A673 (cell line): ENCODE data around the gene ACCS. TPM values are rescaled to one million over a fixed set of nuclear protein-coding genes. Genes with fewer than 3 reads are reported as not detected.

Experiments
- BruUV-seq: library from RNA; stranded (reverse); fragments of 400-500 nt; replicated peaks from 2 replicates; lab custom pipeline; 2021; lab: Mats Ljungman, UMichigan
- CTCF ChIA-PET: fragments of 300-600 bp; sonication (Branson Sonifier 250); formaldehyde crosslinking; loops from one replicate; lab custom pipeline; 2022; ENCODE audit warnings: antibody characterized with exemption; lab: Charles Lee
- POLR2A ChIA-PET: fragments of 300-600 bp; sonication (Branson Sonifier 250); formaldehyde crosslinking; loops from one replicate; lab custom pipeline; 2022; ENCODE audit warnings: antibody characterized with exemption; ENCODE audit not compliant: low non-redundant PET; lab: Charles Lee
- DNase-seq: peaks from one replicate; pipeline ENCODE4 v3.0.0-alpha.2; 2015; ENCODE audit warnings: low spot score
- H3K27ac ChIP-seq: fragments of 200-600 bp; sonication (generic); 2 replicates; pipeline ENCODE4 v1.5.1; 2016; ENCODE audit warnings: mixed run types, low read depth, mild to moderate bottlenecking, mixed read lengths, antibody characterized with exemption, low read length; ENCODE audit not compliant: poor library complexity, severe bottlenecking
- H3K27me3 ChIP-seq: fragments of 200-600 bp; sonication (generic); replicated peaks from 2 replicates; pipeline ENCODE4 v1.6.1; 2017; ENCODE audit warnings: mixed run types, low read depth, mild to moderate bottlenecking, mixed read lengths, antibody characterized with exemption, low read length; ENCODE audit not compliant: insufficient read depth, poor library complexity
- H3K36me3 ChIP-seq: fragments of 200-600 bp; sonication (generic); 2 replicates; pipeline ENCODE4 v1.6.1; 2016; ENCODE audit warnings: mixed run types, mild to moderate bottlenecking, mixed read lengths, antibody characterized with exemption, low read length; ENCODE audit not compliant: insufficient read depth, poor library complexity, severe bottlenecking
- H3K4me1 ChIP-seq: fragments of 200-600 bp; sonication (generic); 2 replicates; pipeline ENCODE4 v1.6.1; 2017; ENCODE audit warnings: mixed run types, mild to moderate bottlenecking, mixed read lengths, antibody characterized with exemption, low read length; ENCODE audit not compliant: insufficient read depth, poor library complexity, severe bottlenecking
- H3K4me3 ChIP-seq: fragments of 200-600 bp; sonication (generic); 2 replicates; pipeline ENCODE4 v1.5.1; 2016; ENCODE audit warnings: low read depth, mixed run types, mild to moderate bottlenecking, mixed read lengths, low read length; ENCODE audit not compliant: poor library complexity, severe bottlenecking
- H3K9me3 ChIP-seq: fragments of 200-600 bp; sonication (generic); 2 replicates; pipeline ENCODE4 v1.6.1; 2016; ENCODE audit warnings: mixed run types, low read depth, mild to moderate bottlenecking, mixed read lengths, antibody characterized with exemption, low read length; ENCODE audit not compliant: poor library complexity, severe bottlenecking
- CTCF ChIP-seq: fragments of 300-800, 200-600 bp; sonication (generic); conservative IDR thresholded peaks from 2 replicates; pipeline ENCODE4 v1.5.1; 2017; ENCODE audit warnings: low read depth, mild to moderate bottlenecking, antibody characterized with exemption, low read length, moderate library complexity, mixed read lengths
- EZH2 ChIP-seq: fragments of 200-600 bp; sonication (generic); IDR thresholded peaks from 2 replicates; pipeline ENCODE4 v1.6.1; 2017; ENCODE audit warnings: borderline replicate concordance, low read depth, mild to moderate bottlenecking, mixed read lengths, antibody characterized with exemption, low read length; ENCODE audit not compliant: poor library complexity, severe bottlenecking
- intact Hi-C: fragments of 100-400 bp; cut with micrococcal nuclease; formaldehyde crosslinking; loops from one replicate; pipeline ENCODE4 v1.10.0; 2022; ENCODE audit not compliant: unreplicated experiment
- total RNA-seq: library from RNA; stranded (reverse); gene quantifications from 2 replicates; pipeline ENCODE4 v1.2.3, GENCODE V29; 2021

The ACCS gene
- total RNA-seq, 1 experiment from 2014 or later = 28.4 TPM

- DNase-seq = peak; percentile 94
- ChIA-PET CTCF (interaction anchor here (0.6 to 1.7 kb wide), 7 partner anchors 20 to 530 kb away, joined by 3 to 8 read pairs (median 5); no protein-coding TSS in a partner anchor), POLR2A (interaction anchor here (0.5 kb wide), 1 partner anchor 573 kb away, joined by 4 read pairs; no protein-coding TSS in a partner anchor)
- no peaks in the 10 kb centered on the region for H3K9me3 ChIP-seq
- no peak overlapping the region for H3K27ac ChIP-seq
- no peaks in the 10 kb centered on the region for H3K36me3 ChIP-seq
- H3K4me1 ChIP-seq = no peaks in the 10 kb centered on the region
- H3K27me3 ChIP-seq = no peaks in the 10 kb centered on the region
- TF ChIP-seq CTCF (peak; percentile 100), EZH2 (no peak)
- BruUV-seq = no TSS peak
- no peak overlapping the region for H3K4me3 ChIP-seq
- intact Hi-C loops = loop anchor here (1.0 to 2.0 kb wide), 2 partner anchors 94 to 147 kb away; partner anchors contain the start of gene C11orf96
Observed at GRCh38 chr11:44036811-44037657, 29.0 kb upstream of the ACCS start.

GRCh38 chr11:44037658-44037998 lies 28.4 kb upstream of the ACCS start:
- intact Hi-C loops = loop anchor here (1.0 to 2.0 kb wide), 2 partner anchors 95 to 147 kb away; partner anchors contain the start of gene C11orf96
- ChIA-PET POLR2A (no interaction called here), CTCF (interaction anchor here (0.9 to 1.7 kb wide), 5 partner anchors 20 to 189 kb away, joined by 3 to 8 read pairs (median 5); no protein-coding TSS in a partner anchor)
- H3K27ac ChIP-seq = no peak overlapping the region
- BruUV-seq = no TSS peak
- no peak for TF ChIP-seq CTCF
- TF ChIP-seq EZH2 = no peak
- no peaks in the 10 kb centered on the region for H3K36me3 ChIP-seq
- DNase-seq = no peak
- H3K4me1 ChIP-seq = no peaks in the 10 kb centered on the region
- no peaks in the 10 kb centered on the region for H3K9me3 ChIP-seq
- H3K4me3 ChIP-seq = no peak overlapping the region
- no peaks in the 10 kb centered on the region for H3K27me3 ChIP-seq

GRCh38 chr11:44043157-44043556 lies 22.9 kb upstream of the ACCS start:
- H3K27me3 ChIP-seq = peaks cover 3% of the 10 kb centered on the region
- ChIA-PET CTCF (interaction anchor here (0.6 kb wide), 1 partner anchor 22 kb away, joined by 6 read pairs; no protein-coding TSS in a partner anchor), POLR2A (no interaction called here)
- no peak overlapping the region for H3K27ac ChIP-seq
- no peak for DNase-seq
- no peaks in the 10 kb centered on the region for H3K9me3 ChIP-seq
- intact Hi-C loops = no loop called here
- H3K4me1 ChIP-seq = no peaks in the 10 kb centered on the region
- no peak overlapping the region for H3K4me3 ChIP-seq
- TF ChIP-seq CTCF = no peak
- BruUV-seq = no TSS peak
- no peaks in the 10 kb centered on the region for H3K36me3 ChIP-seq
